ENCODE data around the gene PNMA6E. TPM values are rescaled to one million over a fixed set of nuclear protein-coding genes. Genes with fewer than 3 reads are reported as not detected.

The PNMA6E gene
- total and polyA plus RNA-seq, 9 of the 15 experiments (the other 6 are each of a cell fraction or from before 2014, with no cell fraction given) = 0.03 TPM; not detected in 8

DNA sequence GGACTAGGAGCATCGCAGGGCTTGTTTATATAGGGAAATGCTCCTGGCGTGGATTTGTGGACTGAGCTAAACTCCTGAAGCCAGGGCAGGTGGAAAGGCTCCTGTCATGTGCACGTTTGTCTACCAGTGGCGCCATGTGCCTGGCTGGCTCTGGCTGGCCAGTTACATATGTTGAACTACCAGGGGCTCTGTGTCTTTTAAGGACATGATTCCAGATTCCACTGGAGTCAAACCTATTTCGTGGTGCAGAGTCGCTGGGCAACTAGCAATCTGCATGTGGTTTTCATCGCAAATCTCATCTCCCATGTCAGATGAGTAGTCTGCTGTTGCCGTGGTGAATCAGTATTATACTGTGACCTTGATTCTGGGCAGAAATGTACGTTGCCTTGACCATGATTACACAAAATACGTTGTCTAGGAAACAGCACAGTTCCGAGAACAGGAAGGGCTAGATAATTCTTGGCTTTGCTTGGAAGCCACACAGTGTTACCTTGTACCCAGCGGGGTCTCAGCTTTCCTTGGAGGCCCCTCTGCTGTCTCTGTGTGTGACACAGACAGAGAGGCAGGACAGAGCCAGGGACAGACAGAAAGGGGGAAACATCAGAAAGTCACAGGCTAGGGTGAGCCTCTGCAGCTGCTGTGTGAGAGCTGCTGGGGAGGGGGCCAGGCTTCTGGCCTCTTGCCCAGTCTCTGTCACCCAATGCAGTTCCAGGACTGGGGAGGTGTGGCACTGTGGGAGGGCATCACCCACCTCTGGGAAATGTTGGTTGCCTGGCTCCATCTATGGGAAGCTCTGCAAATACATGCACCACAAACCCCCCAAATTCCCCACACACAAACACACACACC, 19.2 kb downstream of the PNMA6E start (continued):
- no peak for TF ChIP-seq YY1 (IDR thresholded peaks at IDR 0.05; ENCODE audit: borderline replicate concordance in 1 of 3, control insufficient read depth in 1 of 3, extremely low read depth in 1 of 3, insufficient read depth in 3 of 3, insufficient read length in 1 of 3, insufficient replicate concordance in 2 of 3, low read depth in 1 of 3, low read length in 2 of 3)
- no peak for TF ChIP-seq U2AF1 (optimal IDR thresholded peaks at IDR 0.05; ENCODE audit: low read depth, low read length)
- no peak for TF ChIP-seq CREB1 (IDR thresholded peaks at IDR 0.05)
- TF ChIP-seq CREB1 (CRISPR knock-in tag; IDR thresholded peaks at IDR 0.05) = no peak
- TF ChIP-seq MIER1 (IDR thresholded peaks at IDR 0.05; ENCODE audit: low read depth) = no peak
- TF ChIP-seq SAP30 (IDR thresholded peaks at IDR 0.05; ENCODE audit: borderline replicate concordance, insufficient read depth, low read depth, low read length, poor library complexity, severe bottlenecking) = no peak
- no peak for TF ChIP-seq SIN3A (IDR thresholded peaks at IDR 0.05; ENCODE audit: borderline replicate concordance in 2 of 2, control insufficient read depth in 1 of 2, low read depth in 2 of 2, low read length in 2 of 2)
- TF ChIP-seq PRMT5 (CRISPR knock-in tag; IDR thresholded peaks at IDR 0.05) = no peak
- TF ChIP-seq, protein P1, sequence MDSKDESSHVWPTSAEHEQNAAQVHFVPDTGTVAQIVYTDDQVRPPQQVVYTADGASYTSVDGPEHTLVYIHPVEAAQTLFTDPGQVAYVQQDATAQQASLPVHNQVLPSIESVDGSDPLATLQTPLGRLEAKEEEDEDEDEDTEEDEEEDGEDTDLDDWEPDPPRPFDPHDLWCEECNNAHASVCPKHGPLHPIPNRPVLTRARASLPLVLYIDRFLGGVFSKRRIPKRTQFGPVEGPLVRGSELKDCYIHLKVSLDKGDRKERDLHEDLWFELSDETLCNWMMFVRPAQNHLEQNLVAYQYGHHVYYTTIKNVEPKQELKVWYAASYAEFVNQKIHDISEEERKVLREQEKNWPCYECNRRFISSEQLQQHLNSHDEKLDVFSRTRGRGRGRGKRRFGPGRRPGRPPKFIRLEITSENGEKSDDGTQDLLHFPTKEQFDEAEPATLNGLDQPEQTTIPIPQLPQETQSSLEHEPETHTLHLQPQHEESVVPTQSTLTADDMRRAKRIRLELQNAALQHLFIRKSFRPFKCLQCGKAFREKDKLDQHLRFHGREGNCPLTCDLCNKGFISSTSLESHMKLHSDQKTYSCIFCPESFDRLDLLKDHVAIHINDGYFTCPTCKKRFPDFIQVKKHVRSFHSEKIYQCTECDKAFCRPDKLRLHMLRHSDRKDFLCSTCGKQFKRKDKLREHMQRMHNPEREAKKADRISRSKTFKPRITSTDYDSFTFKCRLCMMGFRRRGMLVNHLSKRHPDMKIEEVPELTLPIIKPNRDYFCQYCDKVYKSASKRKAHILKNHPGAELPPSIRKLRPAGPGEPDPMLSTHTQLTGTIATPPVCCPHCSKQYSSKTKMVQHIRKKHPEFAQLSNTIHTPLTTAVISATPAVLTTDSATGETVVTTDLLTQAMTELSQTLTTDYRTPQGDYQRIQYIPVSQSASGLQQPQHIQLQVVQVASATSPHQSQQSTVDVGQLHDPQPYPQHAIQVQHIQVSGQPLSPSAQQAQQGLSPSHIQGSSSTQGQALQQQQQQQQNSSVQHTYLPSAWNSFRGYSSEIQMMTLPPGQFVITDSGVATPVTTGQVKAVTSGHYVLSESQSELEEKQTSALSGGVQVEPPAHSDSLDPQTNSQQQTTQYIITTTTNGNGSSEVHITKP (IDR thresholded peaks at IDR 0.05; ENCODE audit: partially characterized antibody) = no peak
- no peak for TF ChIP-seq NFATC3 (IDR thresholded peaks at IDR 0.05)
- TF ChIP-seq, protein P2, sequence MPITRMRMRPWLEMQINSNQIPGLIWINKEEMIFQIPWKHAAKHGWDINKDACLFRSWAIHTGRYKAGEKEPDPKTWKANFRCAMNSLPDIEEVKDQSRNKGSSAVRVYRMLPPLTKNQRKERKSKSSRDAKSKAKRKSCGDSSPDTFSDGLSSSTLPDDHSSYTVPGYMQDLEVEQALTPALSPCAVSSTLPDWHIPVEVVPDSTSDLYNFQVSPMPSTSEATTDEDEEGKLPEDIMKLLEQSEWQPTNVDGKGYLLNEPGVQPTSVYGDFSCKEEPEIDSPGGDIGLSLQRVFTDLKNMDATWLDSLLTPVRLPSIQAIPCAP (CRISPR knock-in tag; IDR thresholded peaks at IDR 0.05; ENCODE audit: borderline replicate concordance) = no peak
- peak; percentile 29; the same call in 1 of the 2 replicates for TF ChIP-seq EP400 (IDR thresholded peaks at IDR 0.05)
- no peak for TF ChIP-seq HMG20B (CRISPR knock-in tag; IDR thresholded peaks at IDR 0.05)
- no peak for TF ChIP-seq SRSF3 (IDR thresholded peaks at IDR 0.05; ENCODE audit: insufficient read depth, low read length)
- no peak for TF ChIP-seq ZNF165 (CRISPR knock-in tag; IDR thresholded peaks at IDR 0.05; ENCODE audit: borderline replicate concordance)
- TF ChIP-seq SRF (CRISPR knock-in tag; IDR thresholded peaks at IDR 0.05) = no peak
- TF ChIP-seq, protein P3, sequence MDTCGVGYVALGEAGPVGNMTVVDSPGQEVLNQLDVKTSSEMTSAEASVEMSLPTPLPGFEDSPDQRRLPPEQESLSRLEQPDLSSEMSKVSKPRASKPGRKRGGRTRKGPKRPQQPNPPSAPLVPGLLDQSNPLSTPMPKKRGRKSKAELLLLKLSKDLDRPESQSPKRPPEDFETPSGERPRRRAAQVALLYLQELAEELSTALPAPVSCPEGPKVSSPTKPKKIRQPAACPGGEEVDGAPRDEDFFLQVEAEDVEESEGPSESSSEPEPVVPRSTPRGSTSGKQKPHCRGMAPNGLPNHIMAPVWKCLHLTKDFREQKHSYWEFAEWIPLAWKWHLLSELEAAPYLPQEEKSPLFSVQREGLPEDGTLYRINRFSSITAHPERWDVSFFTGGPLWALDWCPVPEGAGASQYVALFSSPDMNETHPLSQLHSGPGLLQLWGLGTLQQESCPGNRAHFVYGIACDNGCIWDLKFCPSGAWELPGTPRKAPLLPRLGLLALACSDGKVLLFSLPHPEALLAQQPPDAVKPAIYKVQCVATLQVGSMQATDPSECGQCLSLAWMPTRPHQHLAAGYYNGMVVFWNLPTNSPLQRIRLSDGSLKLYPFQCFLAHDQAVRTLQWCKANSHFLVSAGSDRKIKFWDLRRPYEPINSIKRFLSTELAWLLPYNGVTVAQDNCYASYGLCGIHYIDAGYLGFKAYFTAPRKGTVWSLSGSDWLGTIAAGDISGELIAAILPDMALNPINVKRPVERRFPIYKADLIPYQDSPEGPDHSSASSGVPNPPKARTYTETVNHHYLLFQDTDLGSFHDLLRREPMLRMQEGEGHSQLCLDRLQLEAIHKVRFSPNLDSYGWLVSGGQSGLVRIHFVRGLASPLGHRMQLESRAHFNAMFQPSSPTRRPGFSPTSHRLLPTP (IDR thresholded peaks at IDR 0.05; ENCODE audit: borderline replicate concordance, extremely low read depth, insufficient read length) = no peak
- TF ChIP-seq GATAD2B (IDR thresholded peaks at IDR 0.05; ENCODE audit: borderline replicate concordance) = no peak

Data from K562 (cell line).